ENCODE results near the gene MINDY4.

MINDY4 gene

GRCh38 chr7:30816645-30817370 lies 45.6 kb downstream of the MINDY4 start:
- TF ChIP-seq CTCF (IDR thresholded peaks at IDR 0.05; ENCODE audit: low read depth, low read length), result no peak
- peak in 1 of 2 donors; percentile 38 for DNase-seq (ENCODE audit: low read depth in 2 of 2)
- H3K4me3 ChIP-seq (replicated peaks in 1 of 2; ENCODE audit: low read depth in 2 of 2, low read length in 2 of 2), result no peak overlapping the region

- H3K4me3 ChIP-seq (replicated peaks in 1 of 2; ENCODE audit: low read depth in 2 of 2, low read length in 2 of 2), result no peak overlapping the region
- DNase-seq (ENCODE audit: low read depth in 2 of 2), result peak; percentile 31 to 43
- TF ChIP-seq CTCF (IDR thresholded peaks at IDR 0.05; ENCODE audit: low read depth, low read length), result no peak
Measured at GRCh38 chr7:30817371-30817767, 46.2 kb downstream of the MINDY4 start.

GRCh38 chr7:30824821-30825720 lies 53.9 kb downstream of the MINDY4 start:
- no peak for TF ChIP-seq CTCF (IDR thresholded peaks at IDR 0.05; ENCODE audit: low read depth, low read length)

GRCh38 chr7:30826181-30826580 lies 55.0 kb downstream of the MINDY4 start:
- TF ChIP-seq CTCF (IDR thresholded peaks at IDR 0.05; ENCODE audit: low read depth, low read length), result no peak
- no peak overlapping the region for H3K4me3 ChIP-seq (replicated peaks in 1 of 2; ENCODE audit: low read depth in 2 of 2, low read length in 2 of 2)
- DNase-seq (ENCODE audit: low read depth in 2 of 2), result no peak

More at GRCh38 chr7:30824821-30825720, 53.9 kb downstream of the MINDY4 start:
- no peak overlapping the region for H3K4me3 ChIP-seq (replicated peaks in 1 of 2; ENCODE audit: low read depth in 2 of 2, low read length in 2 of 2)
- DNase-seq (ENCODE audit: low read depth in 2 of 2), result no peak

GRCh38 chr7:30828591-30828990 lies 57.4 kb downstream of the MINDY4 start:
- TF ChIP-seq CTCF (IDR thresholded peaks at IDR 0.05; ENCODE audit: low read depth, low read length), result no peak
- DNase-seq (ENCODE audit: low read depth in 2 of 2), result no peak
- H3K4me3 ChIP-seq (replicated peaks in 1 of 2; ENCODE audit: low read depth in 2 of 2, low read length in 2 of 2), result no peak overlapping the region

- TF ChIP-seq CTCF (IDR thresholded peaks at IDR 0.05; ENCODE audit: low read depth, low read length), result no peak
- DNase-seq (ENCODE audit: low read depth in 2 of 2), result no peak
Measured at GRCh38 chr7:30829471-30829870, 58.3 kb downstream of the MINDY4 start.

More at GRCh38 chr7:30829471-30829870, 58.3 kb downstream of the MINDY4 start:
- no peak overlapping the region for H3K4me3 ChIP-seq (replicated peaks in 1 of 2; ENCODE audit: low read depth in 2 of 2, low read length in 2 of 2)

Measured in cardiac fibroblast (primary cell).